Esophagus squamous epithelium (tissue), 5 donors: Measurements from ENCODE around the gene BMP7. TPM values are rescaled to one million over a fixed set of nuclear protein-coding genes. Genes with fewer than 3 reads are reported as not detected.
A peak's percentile ranks its signal among the peaks of the same experiment; 100 is the strongest.

Experiments
- DNase-seq: peaks from one replicate; lab custom pipeline; 2025; lab: John Stamatoyannopoulos, UW
- H3K27ac ChIP-seq, 4 donors: fragments of 200-600 bp; sonication (generic); one replicate each; pipeline ENCODE4 v1.5.1; 2016 to 2019; ENCODE audit warnings: mild to moderate bottlenecking in 1 of 4
- H3K27me3 ChIP-seq, 4 donors: fragments of 200-600 bp; sonication (generic); 1 replicate in 3 of 4; 2 replicates in 1 of 4; pipeline versions ENCODE4 v1.5.1 to v1.6.0; 2017 to 2021; ENCODE audit warnings: antibody characterized with exemption in 1 of 4
- H3K36me3 ChIP-seq, 3 donors: fragments of 200-600 bp; sonication (generic); one replicate each; pipeline ENCODE4 v1.5.1; 2016 to 2019
- H3K4me1 ChIP-seq, 3 donors: fragments of 200-600 bp; sonication (generic); one replicate each; pipeline ENCODE4 v1.5.1; 2017 to 2019
- H3K4me3 ChIP-seq, 4 donors: fragments of 200-600 bp; sonication (generic); 1 replicate in 3 of 4; 2 replicates in 1 of 4; pipeline ENCODE4 v1.5.1; 2016 to 2019; ENCODE audit warnings: mild to moderate bottlenecking in 2 of 4, moderate library complexity in 1 of 4
- H3K9me3 ChIP-seq, 3 donors: fragments of 200-600 bp; sonication (generic); one replicate each; pipeline ENCODE4 v1.5.1; 2016 to 2019
- CTCF ChIP-seq, 6 experiments: fragments of 450-650 bp in 4 of 6; fragments of 200-600 bp in 2 of 6; sonication (generic) in 2 of 6; IDR thresholded peaks; one replicate each; pipeline ENCODE4 v1.5.1; 2016 to 2019; ENCODE audit warnings: antibody characterized with exemption in 6 of 6, mild to moderate bottlenecking in 4 of 6, moderate library complexity in 4 of 6
- POLR2A ChIP-seq, 4 donors: fragments of 450-650 bp; IDR thresholded peaks; one replicate each; pipeline ENCODE4 v1.6.1; 2017; ENCODE audit warnings: antibody characterized with exemption in 4 of 4, mild to moderate bottlenecking in 4 of 4, moderate library complexity in 3 of 4
- WGBS, 2 donors: methylation state at CpG; one replicate each; pipeline ENCODE4 v1.1.5; 2018; 5-methylcytosine and 5-hydroxymethylcytosine counted together
- intact Hi-C: fragments of 100-400 bp; cut with DNase I; formaldehyde crosslinking; loops from one replicate; pipeline ENCODE4 v1.15.0; 2022
- total RNA-seq, 4 donors: library from RNA; depleted of rRNA; stranded (reverse); fragments of >200 nt; gene quantifications; one replicate each; pipeline ENCODE4 v1.1.0, GENCODE V29; 2016
- donor health status: DM: yes; HTN: yes; CAD: no.

The BMP7 gene
- total RNA-seq, 4 donors from 2014 or later, result 21.8 to 59.8 (median 35.1) TPM

- Histone ChIP-seq H3K27ac (peak overlapping the region in 3 of 4 donors; percentile 79 to 83 (median 80)), H3K4me3 (peak overlapping the region in 1 of 4 donors; percentile 68), H3K36me3 (no peaks in the 10 kb centered on the region), H3K9me3 (no peaks in the 10 kb centered on the region), H3K27me3 (peaks cover 0 to 95% (median 2%) of the 10 kb centered on the region in 4 donors), H3K4me1 (peaks cover 21 to 99% (median 31%) of the 10 kb centered on the region in 3 donors)
- DNase-seq, result no peak
- TF ChIP-seq CTCF (IDR thresholded peaks at IDR 0.05) (no peak), POLR2A (IDR thresholded peaks at IDR 0.05) (no peak)
- 25 to 42% methylated on average over 9 to 10 of the region's 10 CpGs for WGBS, 2 donors
- intact Hi-C loops, result no loop called here
Measured at GRCh38 chr20:57262301-57262700, 4.1 kb downstream of the BMP7 start.

- H3K27ac ChIP-seq, result peak overlapping the region in 3 of 4 donors; percentile 79 to 83 (median 80)
- H3K4me1 ChIP-seq, result peaks cover 21 to 99% (median 33%) of the 10 kb centered on the region in 3 donors
- no peak overlapping the region for H3K4me3 ChIP-seq
- 41 to 47% methylated on average over 12 to 13 of the region's 13 CpGs for WGBS, 2 donors
- intact Hi-C loops, result no loop called here
- TF ChIP-seq CTCF (IDR thresholded peaks at IDR 0.05) (no peak), POLR2A (IDR thresholded peaks at IDR 0.05) (no peak)
- no peaks in the 10 kb centered on the region for H3K36me3 ChIP-seq
- no peak for DNase-seq
- H3K9me3 ChIP-seq, result no peaks in the 10 kb centered on the region
- H3K27me3 ChIP-seq, result peaks cover 0 to 90% (median 2%) of the 10 kb centered on the region in 4 donors
Measured at GRCh38 chr20:57261457-57262251, 4.8 kb downstream of the BMP7 start.

GRCh38 chr20:57260934-57261333 lies 5.5 kb downstream of the BMP7 start:
- H3K9me3 ChIP-seq, result no peaks in the 10 kb centered on the region
- intact Hi-C loops, result no loop called here
- H3K27ac ChIP-seq, result peak overlapping the region in 2 of 4 donors; percentile 79 to 83
- no peak overlapping the region for H3K4me3 ChIP-seq
- 14 to 18% methylated on average over 14 of the region's 14 CpGs for WGBS, 2 donors
- no peak for DNase-seq
- peaks cover 21 to 96% (median 31%) of the 10 kb centered on the region in 3 donors for H3K4me1 ChIP-seq
- H3K36me3 ChIP-seq, result no peaks in the 10 kb centered on the region
- TF ChIP-seq CTCF (IDR thresholded peaks at IDR 0.05) (no peak), POLR2A (IDR thresholded peaks at IDR 0.05) (no peak)
- peaks cover 0 to 89% (median 2%) of the 10 kb centered on the region in 4 donors for H3K27me3 ChIP-seq

- intact Hi-C loops, result no loop called here
- no peaks in the 10 kb centered on the region for H3K36me3 ChIP-seq
- no peak for TF ChIP-seq POLR2A (IDR thresholded peaks at IDR 0.05)
- H3K27ac ChIP-seq, result peak overlapping the region in 3 of 4 donors; percentile 29 to 79 (median 50)
- H3K27me3 ChIP-seq, result peaks cover 0 to 85% (median 2%) of the 10 kb centered on the region in 4 donors
- DNase-seq, result no peak
- H3K4me1 ChIP-seq, result peaks cover 21 to 89% (median 31%) of the 10 kb centered on the region in 3 donors
- H3K4me3 ChIP-seq, result peak overlapping the region in 1 of 4 donors; percentile 21
- no peaks in the 10 kb centered on the region for H3K9me3 ChIP-seq
- WGBS, 2 donors, result 32 to 35% methylated on average over 20 of the region's 23 CpGs
Measured at GRCh38 chr20:57259938-57260921, 6.2 kb downstream of the BMP7 start.
